GM21529 (cell line): ENCODE data around the gene GUCA1C.

Source experiments
- ATAC-seq: cut with Tn5 transposase; IDR thresholded peaks from one replicate; pipeline ENCODE4 v1.9.1; 2021; ENCODE audit not compliant: unreplicated experiment

The GUCA1C gene

DNA sequence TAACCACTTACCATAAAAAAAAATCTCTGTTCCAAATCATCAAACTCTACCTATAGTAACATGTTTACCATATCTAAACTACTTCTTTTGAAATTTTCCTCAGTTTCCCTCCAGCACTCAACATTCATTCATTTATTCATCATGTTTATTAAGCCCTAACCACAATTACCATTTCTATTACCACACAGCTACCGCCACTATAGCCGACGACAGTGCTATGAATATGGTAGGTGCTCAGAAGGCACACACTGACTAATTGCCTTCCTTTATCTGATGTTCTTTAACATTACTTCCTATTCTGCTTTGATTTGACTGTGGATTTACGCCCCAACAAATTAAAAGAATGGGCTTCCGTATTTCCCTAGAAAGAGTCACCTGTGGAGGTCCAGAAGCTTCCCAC is 43.9 kb downstream of the GUCA1C start:
- ATAC-seq, result no peak

DNA sequence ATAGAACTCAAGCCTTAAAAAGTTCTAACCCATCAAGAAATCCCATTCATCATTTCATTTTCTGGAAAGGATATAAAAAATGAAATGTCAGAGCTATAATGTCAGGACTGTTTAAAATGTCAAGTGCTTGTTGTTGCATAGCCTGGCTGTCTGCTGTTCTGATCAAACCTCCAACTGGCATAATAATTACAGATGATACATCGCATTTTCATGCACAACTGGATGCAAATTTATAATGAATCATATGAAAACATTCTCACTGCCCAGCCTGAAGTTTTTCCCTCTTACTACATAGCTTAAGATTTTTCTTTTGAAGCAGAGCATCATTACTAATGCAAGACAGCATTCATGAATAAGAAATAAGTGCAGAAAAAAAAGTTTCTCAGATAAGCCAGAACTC is 46.5 kb downstream of the GUCA1C start:
- no peak for ATAC-seq

DNA sequence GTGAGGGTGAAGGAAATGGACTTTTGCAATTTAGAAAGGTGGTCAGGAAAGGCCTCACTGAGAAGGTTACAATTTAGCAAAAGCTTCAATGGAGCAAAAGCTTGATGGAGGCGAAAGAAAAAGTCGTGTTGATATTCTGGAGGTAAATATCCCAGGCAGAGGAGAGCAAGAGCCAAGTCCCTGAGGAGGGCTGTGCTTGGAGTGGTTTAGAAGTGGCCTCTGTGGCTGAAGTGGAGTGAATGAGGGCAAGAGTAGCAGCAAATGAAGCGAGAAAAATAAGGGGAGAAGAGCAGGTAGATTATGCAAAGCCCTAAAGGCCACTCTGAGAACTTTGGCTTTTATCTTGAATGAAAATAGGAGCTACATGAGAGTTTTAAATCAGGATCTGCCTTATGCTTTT is 54.1 kb downstream of the GUCA1C start:
- ATAC-seq, result no peak

DNA sequence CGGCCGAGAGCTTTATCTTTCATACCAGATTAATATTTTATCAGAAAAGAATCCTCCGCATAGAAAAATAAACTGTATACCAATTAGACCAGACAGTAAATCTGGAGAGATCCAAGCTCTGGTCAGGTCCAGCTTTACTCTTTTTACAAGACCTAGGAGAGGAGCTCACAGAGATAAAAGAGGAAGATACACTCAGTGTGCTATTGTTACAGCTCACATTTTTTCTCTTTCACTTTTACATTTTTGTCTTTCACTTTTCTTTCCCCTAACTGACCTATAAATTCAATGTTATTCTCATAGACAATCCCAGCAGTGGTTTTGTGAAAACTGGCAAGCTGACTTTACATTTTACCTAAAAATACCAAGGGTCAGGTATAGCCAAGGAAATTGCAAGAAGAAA is 55.8 kb downstream of the GUCA1C start:
- no peak for ATAC-seq

DNA sequence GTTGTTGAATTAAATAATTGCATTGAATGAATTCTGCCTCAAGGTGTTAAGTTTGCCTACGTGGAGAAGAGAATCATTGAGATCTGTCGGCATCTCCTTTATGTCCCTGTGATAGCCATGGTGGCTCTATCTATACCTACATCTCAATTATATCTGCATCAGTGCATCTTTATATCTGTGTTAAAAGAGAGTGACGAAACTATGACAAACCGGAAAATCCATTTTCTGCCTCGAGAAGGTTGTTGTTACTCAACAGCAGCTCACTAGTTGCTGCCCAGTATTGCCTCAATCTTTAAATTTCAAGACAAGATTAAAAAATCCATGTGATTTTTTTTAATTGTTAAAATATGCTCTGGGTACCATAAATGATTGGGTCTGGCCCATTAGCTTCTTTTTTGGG is 58.7 kb downstream of the GUCA1C start:
- ATAC-seq, result no peak

DNA sequence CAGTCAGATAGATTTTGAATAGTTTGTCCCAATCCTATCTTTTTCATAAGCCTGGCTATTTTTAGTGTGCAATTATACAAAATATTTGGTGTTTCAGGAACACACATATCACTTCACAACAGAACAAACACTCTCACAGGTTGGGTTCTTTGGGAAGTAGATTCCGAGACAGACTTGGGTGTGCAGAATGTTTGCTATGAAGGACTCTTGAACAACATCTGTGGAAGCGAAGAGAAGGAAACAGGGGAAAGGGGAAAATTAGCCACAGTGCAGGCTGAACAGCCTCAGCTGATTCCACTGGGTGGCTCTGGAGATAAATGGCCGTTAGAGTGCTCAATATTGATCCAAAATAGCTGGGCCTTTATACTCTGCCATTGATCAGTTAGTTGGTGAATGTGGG is 61.8 kb downstream of the GUCA1C start:
- ATAC-seq, result no peak

DNA sequence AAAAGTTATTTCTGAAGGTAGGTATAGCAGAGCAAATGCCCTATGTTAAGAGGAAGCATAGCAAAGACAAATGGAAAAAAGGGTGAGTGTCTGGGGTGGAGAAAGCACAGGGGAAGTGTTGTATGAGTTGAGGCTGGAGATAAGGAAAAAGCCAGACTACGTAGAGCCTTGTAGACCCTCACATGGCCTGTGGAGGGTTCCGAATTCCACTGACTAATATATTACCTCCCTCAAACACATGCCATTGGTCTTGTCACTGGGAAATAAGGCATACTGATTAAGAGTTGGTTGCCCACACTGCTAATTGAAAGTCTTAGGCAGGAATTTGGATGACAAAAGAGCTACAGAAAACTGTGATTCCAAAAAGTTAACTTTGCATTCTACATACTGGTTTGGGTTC is 65.9 kb downstream of the GUCA1C start:
- ATAC-seq, result no peak

DNA sequence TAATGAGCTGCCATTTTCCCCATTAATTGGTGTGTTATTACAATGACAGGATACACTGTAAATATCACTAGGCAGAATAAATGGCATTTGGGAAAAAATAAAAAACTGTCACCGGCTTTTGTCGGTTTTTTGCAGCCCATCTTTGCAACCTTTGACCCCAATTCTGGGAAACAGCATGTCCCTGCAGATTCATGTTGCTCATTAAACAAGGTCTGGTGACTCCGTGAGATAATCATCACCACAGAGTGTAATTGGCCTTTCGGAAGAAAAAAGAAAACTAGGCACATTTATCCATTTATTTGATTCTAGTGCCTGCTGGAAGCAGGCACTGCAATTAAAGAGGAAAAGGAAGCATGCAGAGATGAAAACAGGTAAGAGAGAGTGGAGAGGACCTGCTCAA is 66.6 kb downstream of the GUCA1C start:
- ATAC-seq, result no peak

DNA sequence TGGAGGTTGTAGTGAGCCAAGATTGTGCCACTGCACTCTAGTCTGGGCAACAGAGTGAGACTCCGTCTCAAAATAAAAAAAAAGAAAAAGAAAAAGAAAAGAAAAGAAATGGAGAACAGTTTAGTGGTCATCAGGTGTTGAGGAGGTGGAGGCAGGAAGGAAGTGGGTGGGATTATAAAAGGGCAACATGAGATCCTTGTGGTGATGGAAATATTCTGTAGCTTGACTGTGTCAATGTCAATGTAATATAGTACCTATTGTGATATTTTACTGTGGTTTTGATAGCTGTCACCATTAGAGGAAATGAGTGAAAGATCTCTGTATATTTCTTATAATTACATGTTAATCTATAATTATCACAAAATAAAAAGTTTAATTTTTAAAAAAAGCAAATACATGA is 70.3 kb downstream of the GUCA1C start:
- no peak for ATAC-seq

DNA sequence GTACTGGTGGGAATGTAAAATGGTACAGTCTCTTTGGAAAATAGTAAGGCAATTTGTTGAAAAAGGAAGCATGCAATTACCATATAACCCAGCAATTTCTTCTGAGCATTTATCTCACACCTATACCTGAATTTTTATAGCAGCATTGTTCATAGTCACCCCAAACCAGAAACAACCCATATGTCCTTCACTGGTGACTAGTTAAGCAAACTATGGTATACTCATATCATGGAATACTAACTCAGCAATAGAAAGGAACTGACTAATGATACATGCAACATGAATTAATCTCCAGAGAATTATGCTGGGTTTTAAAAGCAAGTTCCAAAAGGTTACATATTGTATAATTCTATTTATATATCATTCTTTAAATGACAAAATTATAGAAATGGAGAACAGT is 70.9 kb downstream of the GUCA1C start:
- ATAC-seq, result no peak

DNA sequence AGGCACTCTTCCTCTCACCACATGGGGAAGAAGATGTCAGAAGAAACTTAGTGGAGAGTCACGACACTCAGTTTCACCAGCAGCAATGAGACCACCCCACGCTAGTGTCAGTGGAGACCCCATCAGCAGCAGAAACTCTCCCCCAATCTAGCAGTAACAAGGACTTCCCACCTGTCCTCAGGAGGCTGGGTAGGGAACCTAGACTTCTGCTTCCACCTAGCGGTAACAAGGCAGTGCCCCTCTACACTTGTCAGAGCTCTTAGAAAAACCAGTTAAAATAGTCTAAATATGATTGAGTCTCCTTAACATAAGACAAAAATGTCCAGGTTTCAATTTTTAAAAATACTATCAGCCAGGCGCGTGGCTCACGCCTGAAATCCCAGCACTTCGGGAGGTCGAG is 73.8 kb downstream of the GUCA1C start:
- no peak for ATAC-seq

DNA sequence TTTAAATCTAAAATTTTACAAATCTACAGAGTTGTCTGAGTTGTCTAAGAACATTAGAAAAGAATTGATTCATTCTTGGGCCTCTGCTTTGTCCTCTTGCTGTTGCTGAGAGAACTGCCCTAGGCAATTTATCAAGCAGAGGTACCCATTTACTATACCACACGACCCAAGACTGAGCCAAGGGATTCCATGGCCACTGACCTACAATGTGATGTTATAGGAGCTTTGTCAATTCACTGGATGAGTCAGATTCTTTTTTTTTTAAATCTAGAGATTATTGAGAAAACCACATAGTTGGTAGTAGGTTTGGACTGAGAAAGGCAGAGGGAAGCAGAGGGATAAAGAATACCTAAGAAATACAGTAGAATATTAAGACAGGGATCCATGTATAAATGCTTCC is 75.8 kb downstream of the GUCA1C start:
- no peak for ATAC-seq

DNA sequence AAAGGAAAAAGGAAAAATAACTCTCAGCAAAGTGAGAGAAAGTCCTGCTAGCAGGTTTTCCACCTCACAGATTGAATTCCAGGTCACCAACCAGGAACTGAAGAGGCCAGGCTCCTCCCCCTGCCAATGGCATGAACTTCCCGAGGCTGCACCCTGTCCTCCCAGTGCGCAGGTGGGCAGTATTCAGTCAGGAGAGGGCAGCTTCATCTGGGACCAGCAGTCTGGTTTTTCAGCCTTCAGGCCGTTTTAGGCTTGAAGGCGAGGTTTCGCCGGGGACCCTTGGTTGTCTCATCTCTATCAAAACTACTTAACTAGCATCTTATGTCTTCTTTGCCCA is 89.9 kb downstream of the GUCA1C start:
- ATAC-seq, result no peak

DNA sequence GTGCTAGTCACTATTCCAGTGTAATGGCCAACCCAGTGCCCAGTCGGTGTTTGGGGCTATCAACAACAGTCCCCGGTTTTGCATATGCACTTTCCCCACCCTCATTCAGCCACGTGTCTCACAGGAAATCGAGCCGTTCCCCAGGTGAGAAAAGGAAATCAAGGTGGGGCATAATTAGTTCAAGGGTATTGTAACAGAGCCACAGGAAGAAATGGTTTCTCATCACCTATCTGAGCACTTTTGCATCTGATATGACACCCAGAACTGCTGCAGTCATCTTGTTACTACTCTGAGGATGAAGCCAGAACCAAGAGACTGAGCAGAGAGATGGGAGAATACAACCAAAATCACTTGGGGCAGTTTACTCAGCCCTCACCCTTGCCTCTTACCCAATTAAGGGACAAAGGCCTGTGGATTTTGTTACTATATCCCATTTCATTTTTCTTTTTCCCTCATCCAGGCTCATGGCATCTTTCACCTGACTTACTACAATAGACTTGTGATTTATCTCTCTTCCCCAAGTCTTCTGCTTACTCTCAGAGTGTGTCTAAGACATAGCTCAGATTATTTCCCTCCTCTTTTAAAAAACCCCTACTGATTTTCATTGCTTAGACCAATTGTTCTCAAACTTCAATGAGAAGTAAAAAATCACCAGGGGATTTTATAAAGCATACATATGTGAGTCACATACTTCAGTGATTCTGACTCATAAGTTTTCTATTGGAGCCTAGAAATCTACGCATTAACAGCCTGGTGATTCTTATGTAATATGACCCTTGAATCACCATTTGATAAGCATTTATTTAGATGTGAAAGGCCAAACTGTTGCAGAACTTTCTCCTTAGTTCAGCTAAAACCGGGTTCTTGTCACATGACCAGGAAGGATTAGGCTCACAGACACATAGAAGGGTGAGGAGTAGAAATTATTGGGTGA is 90.5 kb downstream of the GUCA1C start:
- ATAC-seq, result peak; percentile 64

DNA sequence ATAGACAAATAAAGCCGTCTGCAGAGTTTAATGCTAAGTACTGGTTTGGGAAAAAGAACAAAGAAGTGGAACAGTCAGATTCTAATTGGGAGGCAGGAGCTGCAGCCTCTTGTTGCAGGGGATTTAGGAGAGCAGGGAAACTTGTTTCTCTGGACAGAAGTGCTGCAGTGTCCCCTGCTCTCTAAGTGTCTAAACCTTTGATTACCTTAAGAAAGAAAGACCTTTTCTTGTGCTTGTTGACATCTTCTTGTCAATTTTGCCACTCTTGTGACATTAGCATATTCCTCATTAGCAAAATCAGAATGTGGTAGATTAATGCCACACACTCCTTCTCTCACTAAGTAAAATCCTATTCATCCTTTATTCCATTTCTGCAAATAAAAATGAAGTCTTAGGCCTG is 92.3 kb downstream of the GUCA1C start:
- ATAC-seq, result no peak
